HG03196 (cell line): ENCODE results near the gene NELFCD.
"Not testable (repeated sequence)": the region's sequence is repeated elsewhere in the genome, so short reads cannot be mapped to it uniquely, and the experiment has no call there.

Source experiments
- ATAC-seq: cut with Tn5 transposase; IDR thresholded peaks from one replicate; pipeline ENCODE4 v1.9.1; 2021; ENCODE audit not compliant: unreplicated experiment

The NELFCD gene

GRCh38 chr20:59007665-59008511 is 26.8 kb downstream of the NELFCD start:
- ATAC-seq: peak; percentile 29

- no peak for ATAC-seq
Observed at GRCh38 chr20:59008715-59009336, 27.8 kb downstream of the NELFCD start.

GRCh38 chr20:59010321-59010994 is 29.4 kb downstream of the NELFCD start:
- no peak for ATAC-seq

DNA sequence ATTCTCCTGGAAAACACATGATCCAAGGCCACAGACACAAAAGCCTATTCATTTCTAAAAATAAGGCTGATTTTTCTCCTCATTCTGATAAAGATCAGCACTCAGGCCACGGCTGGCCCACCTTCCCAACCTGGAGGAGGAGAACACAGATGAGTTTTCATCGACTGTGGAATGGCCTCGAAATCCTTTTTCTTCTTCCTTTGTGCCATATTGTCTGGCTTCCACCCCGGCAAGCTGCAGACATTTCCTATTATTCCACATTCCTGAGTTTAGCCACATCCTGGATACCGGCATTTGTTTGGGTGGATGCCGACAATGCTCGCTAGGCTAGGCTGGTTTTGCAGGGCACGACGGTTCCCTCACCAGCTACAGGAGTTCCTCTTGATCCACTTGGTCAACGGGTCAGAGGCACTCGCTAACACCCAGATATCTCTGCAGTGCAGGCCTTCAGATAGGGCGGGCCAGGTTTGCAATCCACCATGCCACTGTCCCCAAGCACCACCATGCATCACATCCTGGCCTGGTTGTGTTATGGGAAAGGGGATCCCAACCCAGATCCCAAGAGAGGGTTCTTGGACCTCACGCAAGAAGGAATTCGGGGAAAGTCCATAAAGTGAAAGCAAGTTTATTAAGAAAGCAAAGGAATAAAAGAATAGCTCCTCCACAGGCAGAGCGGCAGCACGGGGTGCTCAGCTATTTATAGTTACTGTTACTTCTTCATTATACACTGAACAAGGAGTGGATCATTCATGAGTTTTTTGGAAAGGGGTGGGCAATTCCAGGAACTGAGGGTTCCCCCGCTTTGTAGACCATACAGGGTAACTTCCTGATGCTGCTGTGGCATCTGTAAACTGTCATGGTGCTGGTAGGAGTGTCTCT is 30.2 kb downstream of the NELFCD start:
- no peak for ATAC-seq

DNA sequence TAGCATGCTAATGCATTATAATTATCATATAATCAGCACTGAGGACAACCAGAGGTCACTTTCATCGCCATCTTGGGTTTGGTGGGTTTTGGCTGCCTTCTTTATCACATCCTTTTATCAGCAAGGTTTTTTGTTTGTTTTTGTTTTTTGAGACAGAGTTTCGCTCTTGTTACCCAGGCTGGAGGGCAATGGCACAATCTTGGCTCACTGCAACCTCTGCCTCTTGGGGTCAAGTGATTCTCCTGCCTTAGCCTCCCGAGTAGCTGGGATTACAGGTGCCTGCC is 30.8 kb downstream of the NELFCD start:
- not testable (repeated sequence) for ATAC-seq

DNA sequence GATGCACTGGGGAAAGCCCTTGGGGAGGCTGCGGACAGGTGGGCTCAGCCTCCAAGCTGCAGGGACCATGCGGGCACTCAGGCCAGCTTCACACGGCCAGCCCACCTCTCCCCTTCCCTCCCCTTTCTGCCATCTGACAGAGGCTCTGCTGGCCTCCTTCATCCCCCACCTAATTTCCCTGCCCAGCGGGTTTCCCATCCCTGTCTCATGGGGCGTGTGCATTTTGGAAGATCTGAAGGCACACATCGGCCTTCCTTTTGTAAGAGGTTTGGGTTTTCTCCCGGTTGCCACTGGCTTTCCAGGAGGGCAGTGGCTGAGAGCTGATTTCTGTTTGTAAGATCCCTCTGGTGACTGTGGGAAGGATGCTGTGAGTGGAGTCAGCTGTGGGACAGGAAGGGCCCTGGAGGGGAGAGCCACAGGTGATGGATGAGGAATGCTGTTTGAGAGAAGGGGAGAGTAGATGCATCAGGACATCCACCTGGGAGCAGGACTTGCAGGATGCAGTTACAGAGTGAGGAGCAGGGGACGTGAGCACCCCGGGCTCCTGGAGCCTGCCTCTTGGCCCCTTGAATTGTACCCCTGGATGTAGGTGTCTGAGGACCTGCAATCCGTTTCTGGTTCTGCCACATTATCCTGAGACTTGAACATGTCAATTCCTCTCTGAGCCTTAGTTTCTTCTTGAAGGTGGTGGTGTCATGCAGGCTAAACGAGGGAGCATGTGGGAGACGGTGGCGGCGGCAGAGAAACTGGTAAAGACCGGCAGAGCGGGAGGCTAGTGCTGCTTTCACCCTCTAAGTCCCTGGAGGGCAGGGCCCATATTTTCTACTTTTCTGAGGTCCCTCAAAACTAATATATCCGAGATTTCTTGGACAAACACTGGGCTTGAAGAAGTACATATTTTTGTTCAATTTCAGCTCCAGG is 32.2 kb downstream of the NELFCD start:
- no peak for ATAC-seq

DNA sequence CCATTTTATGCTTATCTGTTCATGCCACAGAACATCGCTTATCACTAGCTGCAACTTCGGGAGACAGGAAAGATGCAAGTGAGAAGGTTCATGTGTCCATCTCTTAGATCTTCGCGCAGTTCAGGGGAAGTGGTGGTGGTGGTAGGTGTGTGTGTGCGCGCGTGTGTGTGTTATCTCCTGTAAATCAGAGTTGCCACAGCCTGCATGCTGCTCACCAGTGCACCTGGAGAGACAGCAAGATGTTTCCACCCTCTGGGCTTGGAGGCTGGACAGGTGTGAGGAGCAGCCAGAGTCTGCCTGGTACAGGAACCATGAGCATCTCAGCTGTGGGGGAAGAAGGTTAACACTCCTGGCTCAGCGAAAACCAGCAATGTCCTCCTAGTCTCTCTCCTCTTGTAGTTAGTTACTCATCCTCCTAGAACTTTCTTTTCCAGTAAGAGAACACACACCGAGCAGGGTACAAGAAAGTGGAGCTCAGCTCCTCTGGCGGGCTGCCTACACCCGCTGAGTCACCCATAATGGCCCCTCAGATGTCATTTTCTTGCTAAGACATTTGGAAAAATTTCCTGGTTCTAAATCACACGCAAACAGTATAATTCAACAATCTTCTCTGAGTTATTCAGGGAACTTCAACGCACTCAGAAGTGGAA is 33.0 kb downstream of the NELFCD start:
- ATAC-seq: no peak

GRCh38 chr20:59014680-59015389 is 33.8 kb downstream of the NELFCD start:
- no peak for ATAC-seq

DNA sequence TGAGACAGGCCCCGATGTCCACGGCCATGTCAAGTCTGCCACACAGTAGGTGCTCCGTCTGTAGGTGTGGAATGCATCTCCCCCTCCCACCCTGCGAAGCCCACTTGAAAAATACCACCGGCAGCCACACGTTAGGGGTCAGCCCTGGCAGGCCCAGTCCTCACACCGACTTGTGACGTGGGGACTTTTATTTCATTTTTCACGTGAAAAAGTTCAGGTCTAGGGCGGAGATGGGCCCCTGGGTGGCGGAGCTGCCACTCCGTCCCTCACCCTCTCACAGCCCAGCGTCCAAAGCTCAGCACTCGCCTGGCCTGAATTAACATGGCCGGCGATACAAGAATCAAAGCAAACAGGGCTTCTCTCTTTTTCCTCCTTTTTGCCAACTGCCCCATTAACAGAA is 34.4 kb downstream of the NELFCD start:
- ATAC-seq: no peak

- ATAC-seq: no peak
Observed at GRCh38 chr20:59015812-59016711, 35.0 kb downstream of the NELFCD start.

- ATAC-seq: no peak
Observed at GRCh38 chr20:59016795-59017492, 35.9 kb downstream of the NELFCD start.

DNA sequence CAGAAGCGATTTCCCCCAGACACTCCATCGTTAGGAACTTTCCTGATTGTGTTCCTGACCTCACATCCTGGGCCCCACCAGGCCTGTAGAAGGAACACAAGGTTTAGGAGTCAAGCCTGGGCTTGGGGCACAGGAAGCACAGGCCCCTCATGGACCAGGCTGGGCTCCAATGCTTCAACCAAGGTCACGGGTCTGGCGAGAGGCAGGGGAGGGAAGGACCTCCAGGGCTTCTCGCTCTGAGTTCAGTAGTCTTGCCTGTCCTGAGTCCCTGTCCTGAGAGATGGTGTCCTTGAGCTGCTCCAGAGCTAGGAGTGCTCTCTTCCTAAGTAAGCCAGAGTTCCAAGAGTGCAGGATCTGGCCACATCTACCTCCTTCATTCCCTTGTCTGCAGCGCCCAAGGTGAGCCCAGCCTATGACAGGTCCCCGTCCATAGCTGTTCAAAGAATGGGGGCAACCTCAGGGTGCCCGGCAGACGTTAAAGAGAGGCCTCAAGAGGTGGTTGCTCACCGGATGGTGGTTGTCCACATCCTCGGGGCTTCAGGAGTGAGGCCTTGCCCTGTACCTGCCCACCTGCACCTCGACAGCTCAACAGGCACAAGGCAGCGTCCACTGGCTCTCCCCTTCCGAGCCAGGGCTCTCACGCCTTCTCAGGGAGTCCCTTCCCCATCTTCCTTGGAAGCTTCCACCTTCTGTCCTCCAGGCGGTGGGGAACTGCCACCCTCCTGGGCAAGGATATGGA is 36.6 kb downstream of the NELFCD start:
- no peak for ATAC-seq

GRCh38 chr20:59018817-59019216 is 37.8 kb downstream of the NELFCD start:
- ATAC-seq: no peak

- no peak for ATAC-seq
Observed at GRCh38 chr20:59019217-59019616, 38.2 kb downstream of the NELFCD start, which contains the start of gene TUBB1. Gene TUBB1, plus strand, starts transcription at chr20:59019429. Its CDS starts 94 bp downstream, at chr20:59019523.

DNA sequence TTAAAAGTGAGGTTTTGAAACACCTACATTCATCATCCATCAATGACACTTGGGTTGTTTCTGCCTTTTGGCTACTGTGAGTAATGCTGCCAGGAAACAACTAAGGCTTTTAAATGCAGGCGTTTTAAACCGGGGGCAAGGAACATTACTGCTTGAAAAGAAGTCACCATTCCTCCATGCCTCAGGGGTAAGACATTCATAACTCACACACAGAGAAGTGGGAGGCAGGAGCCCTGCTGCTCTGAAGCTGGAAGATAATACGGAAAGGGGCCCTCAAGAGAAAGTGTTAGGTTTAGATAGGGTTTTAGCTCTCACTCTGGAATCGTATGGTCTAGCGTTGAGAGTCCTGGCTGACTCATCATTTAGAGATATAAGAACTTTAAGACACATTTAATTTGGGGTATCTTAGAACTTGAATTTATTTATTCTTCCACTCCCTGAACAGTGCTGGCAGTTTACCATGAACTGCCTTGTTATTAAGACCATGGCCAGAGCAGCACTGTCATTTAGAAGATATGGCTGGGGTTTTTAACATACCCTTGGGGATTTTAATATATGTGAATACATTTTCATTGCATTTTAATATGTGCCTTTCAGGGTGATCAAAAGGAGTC is 40.0 kb downstream of the NELFCD start:
- ATAC-seq: no peak

- no peak for ATAC-seq
Observed at GRCh38 chr20:59022754-59023153, 41.7 kb downstream of the NELFCD start.
